Lower leg skin (tissue), 3 donors: ENCODE data around the gene GSK3B.

Source experiments
- POLR2A ChIP-seq, 2 donors: fragments of 450-650 bp; IDR thresholded peaks; one replicate each; pipeline ENCODE4 v1.6.1; 2016 to 2017; ENCODE audit warnings: antibody characterized with exemption in 2 of 2, mild to moderate bottlenecking in 1 of 2, moderate library complexity in 1 of 2
- TF ChIP-seq, protein P1 (sequence below), 3 donors: fragments of 450-650 bp; IDR thresholded peaks; one replicate each; pipeline ENCODE4 v1.5.1; 2016; ENCODE audit warnings: antibody characterized with exemption in 3 of 3, mild to moderate bottlenecking in 3 of 3, moderate library complexity in 2 of 3

DNA sequence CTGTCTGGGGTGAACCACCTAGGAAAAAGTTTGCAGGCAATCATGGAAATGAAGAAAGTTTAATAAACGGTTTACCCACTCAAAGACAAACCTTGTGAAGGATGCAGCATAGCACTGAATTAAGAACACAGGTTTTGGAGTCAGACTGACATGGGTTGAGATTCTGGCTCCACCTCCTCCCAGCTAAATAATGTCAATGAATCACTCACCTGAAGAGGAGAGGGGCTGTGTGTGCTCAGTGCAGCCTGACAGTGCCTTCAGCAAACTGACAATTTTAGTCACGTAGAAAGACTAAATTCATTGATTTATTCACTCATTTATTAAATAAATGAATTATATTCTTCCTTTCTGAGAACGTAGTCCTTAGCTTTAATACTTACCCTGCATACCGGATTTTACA, 293.4 kb downstream of the GSK3B start:
- TF ChIP-seq, protein P1, sequence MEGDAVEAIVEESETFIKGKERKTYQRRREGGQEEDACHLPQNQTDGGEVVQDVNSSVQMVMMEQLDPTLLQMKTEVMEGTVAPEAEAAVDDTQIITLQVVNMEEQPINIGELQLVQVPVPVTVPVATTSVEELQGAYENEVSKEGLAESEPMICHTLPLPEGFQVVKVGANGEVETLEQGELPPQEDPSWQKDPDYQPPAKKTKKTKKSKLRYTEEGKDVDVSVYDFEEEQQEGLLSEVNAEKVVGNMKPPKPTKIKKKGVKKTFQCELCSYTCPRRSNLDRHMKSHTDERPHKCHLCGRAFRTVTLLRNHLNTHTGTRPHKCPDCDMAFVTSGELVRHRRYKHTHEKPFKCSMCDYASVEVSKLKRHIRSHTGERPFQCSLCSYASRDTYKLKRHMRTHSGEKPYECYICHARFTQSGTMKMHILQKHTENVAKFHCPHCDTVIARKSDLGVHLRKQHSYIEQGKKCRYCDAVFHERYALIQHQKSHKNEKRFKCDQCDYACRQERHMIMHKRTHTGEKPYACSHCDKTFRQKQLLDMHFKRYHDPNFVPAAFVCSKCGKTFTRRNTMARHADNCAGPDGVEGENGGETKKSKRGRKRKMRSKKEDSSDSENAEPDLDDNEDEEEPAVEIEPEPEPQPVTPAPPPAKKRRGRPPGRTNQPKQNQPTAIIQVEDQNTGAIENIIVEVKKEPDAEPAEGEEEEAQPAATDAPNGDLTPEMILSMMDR (IDR thresholded peaks at IDR 0.05) = no peak
- no peak for TF ChIP-seq POLR2A (IDR thresholded peaks at IDR 0.05)
